IMR-90 (cell line): ENCODE results near the gene KCNH5. TPM values are rescaled to one million over a fixed set of nuclear protein-coding genes. Genes with fewer than 3 reads are reported as not detected.
"Not testable (repeated sequence)": the region's sequence is repeated elsewhere in the genome, so short reads cannot be mapped to it uniquely, and the experiment has no call there.

ENCODE experiments used
- ATAC-seq: fragments of 200-7000 bp; cut with Tn5 transposase; 2 replicates; pipeline ENCODE4 v1.9.1; 2020; ENCODE audit warnings: low read depth, mild to moderate bottlenecking, moderate library complexity
- BruUV-seq: library from RNA; stranded (reverse); fragments of 400-500 nt; replicated peaks from 2 replicates; lab custom pipeline; 2021; lab: Mats Ljungman, UMichigan
- CTCF ChIA-PET: fragments of 300-600 bp; formaldehyde crosslinking; extraction: SDS; loops from one replicate; lab custom pipeline; 2021; ENCODE audit warnings: antibody characterized with exemption; lab: Yijun Ruan, JAX
- POLR2A ChIA-PET: fragments of 300-600 bp; sonication (Branson Sonifier 250); formaldehyde crosslinking; loops from one replicate; lab custom pipeline; 2022; ENCODE audit warnings: antibody characterized with exemption; ENCODE audit not compliant: unreplicated experiment; lab: Charles Lee
- DNase-seq: peaks from one replicate; pipeline ENCODE4 v3.0.0; 2013
- H2AFZ ChIP-seq: replicated peaks from 2 replicates; pipeline ENCODE3; 2013; ENCODE audit warnings: low read length, mild to moderate bottlenecking; ENCODE audit not compliant: poor library complexity
- H2AK5ac ChIP-seq: 2 replicates; pipeline ENCODE4 v1.6.1; 2013; ENCODE audit warnings: low read depth, low read length, inconsistent platforms
- H2AK9ac ChIP-seq: replicated peaks from 2 replicates; pipeline ENCODE3; 2013; ENCODE audit warnings: mild to moderate bottlenecking, low read depth, low read length, moderate library complexity; ENCODE audit not compliant: poor library complexity
- H2BK120ac ChIP-seq: 2 replicates; pipeline ENCODE4 v1.6.1; 2013; ENCODE audit warnings: low read depth, low read length, inconsistent platforms
- H2BK15ac ChIP-seq: 3 replicates; pipeline ENCODE4 v1.6.1; 2013; ENCODE audit warnings: low read depth, low read length, inconsistent platforms
- H2BK20ac ChIP-seq: 2 replicates; pipeline ENCODE4 v1.6.1; 2013; ENCODE audit warnings: low read depth, mild to moderate bottlenecking, inconsistent platforms, low read length, moderate library complexity
- H2BK5ac ChIP-seq: 2 replicates; pipeline ENCODE4 v1.6.1; 2013; ENCODE audit warnings: mild to moderate bottlenecking, low read depth, low read length, inconsistent platforms; ENCODE audit not compliant: poor library complexity, severe bottlenecking
- H3K14ac ChIP-seq: replicated peaks from 2 replicates; pipeline ENCODE4 v1.6.1; 2013; ENCODE audit warnings: low read depth, low read length, inconsistent platforms
- H3K18ac ChIP-seq: 2 replicates; pipeline ENCODE4 v1.6.1; 2013; ENCODE audit warnings: low read depth, low read length, control low read depth
- H3K23ac ChIP-seq: 2 replicates; pipeline ENCODE4 v1.6.1; 2013; ENCODE audit warnings: low read depth, low read length, inconsistent platforms
- H3K27ac ChIP-seq: 2 replicates; pipeline ENCODE4 v1.5.1; 2013; ENCODE audit warnings: mild to moderate bottlenecking, control low read depth, low read length; ENCODE audit not compliant: insufficient read depth
- H3K27me3 ChIP-seq: 2 replicates; pipeline ENCODE4 v1.6.1; 2013; ENCODE audit warnings: low read length; ENCODE audit not compliant: control insufficient read depth, insufficient read depth
- H3K36me3 ChIP-seq: 2 replicates; pipeline ENCODE4 v1.6.1; 2013; ENCODE audit warnings: low read length, mixed read lengths; ENCODE audit not compliant: control insufficient read depth, insufficient read depth
- H3K4ac ChIP-seq: 2 replicates; pipeline ENCODE4 v1.6.1; 2013; ENCODE audit warnings: low read depth, low read length, inconsistent platforms
- H3K4me1 ChIP-seq: 2 replicates; pipeline ENCODE4 v1.6.1; 2013; ENCODE audit warnings: low read length, mixed read lengths; ENCODE audit not compliant: control insufficient read depth, insufficient read depth
- H3K4me2 ChIP-seq: 2 replicates; pipeline ENCODE4 v1.6.1; 2013; ENCODE audit warnings: low read depth, mild to moderate bottlenecking, control low read depth, low read length, moderate library complexity
- H3K4me3 ChIP-seq: 2 replicates; pipeline ENCODE4 v1.5.1; 2013; ENCODE audit warnings: low read depth, mild to moderate bottlenecking, control low read depth, low read length, moderate library complexity; ENCODE audit not compliant: insufficient read depth
- H3K56ac ChIP-seq: 2 replicates; pipeline ENCODE4 v1.6.1; 2013; ENCODE audit warnings: low read length, inconsistent platforms; ENCODE audit not compliant: insufficient read depth; ENCODE audit errors: extremely low read depth
- H3K79me1 ChIP-seq, 2 experiments: 2 replicates each; pipeline ENCODE4 v1.6.1; 2013; ENCODE audit warnings: low read length in 2 of 2, inconsistent platforms in 1 of 2, low read depth in 1 of 2
- H3K9ac ChIP-seq: 2 replicates; pipeline ENCODE4 v1.6.1; 2013; ENCODE audit warnings: low read depth, low read length, control low read depth
- H3K9me1 ChIP-seq: 2 replicates; pipeline ENCODE4 v1.6.1; 2013; ENCODE audit warnings: low read length, inconsistent platforms; ENCODE audit not compliant: insufficient read depth
- H3K9me3 ChIP-seq: 2 replicates; pipeline ENCODE4 v1.6.1; 2013; ENCODE audit warnings: low read length; ENCODE audit not compliant: control insufficient read depth, insufficient read depth
- H4K20me1 ChIP-seq: 2 replicates; pipeline ENCODE4 v1.6.1; 2013; ENCODE audit warnings: low read length, inconsistent platforms; ENCODE audit not compliant: insufficient read depth
- H4K5ac ChIP-seq: 2 replicates; pipeline ENCODE4 v1.6.1; 2013; ENCODE audit warnings: mild to moderate bottlenecking, low read depth, low read length, control low read depth
- H4K8ac ChIP-seq, 2 experiments: 2 replicates each; pipeline ENCODE4 v1.6.1; 2013; ENCODE audit warnings: low read depth in 2 of 2, low read length in 2 of 2, control low read depth in 1 of 2, inconsistent platforms in 1 of 2
- H4K91ac ChIP-seq: 2 replicates; pipeline ENCODE4 v1.6.1; 2013; ENCODE audit warnings: low read depth, low read length, inconsistent platforms; ENCODE audit not compliant: insufficient read depth
- MAZ ChIP-seq: IDR thresholded peaks from 2 replicates; pipeline ENCODE4 v1.6.1; 2012; ENCODE audit warnings: low read depth, mild to moderate bottlenecking, low read length, improper control_type of control experiment, moderate library complexity, borderline replicate concordance
- MXI1 ChIP-seq: IDR thresholded peaks from 2 replicates; pipeline ENCODE4 v1.6.1; 2012; ENCODE audit warnings: low read depth, mild to moderate bottlenecking, low read length, moderate library complexity, borderline replicate concordance
- RAD21 ChIP-seq: IDR thresholded peaks from 2 replicates; pipeline ENCODE4 v1.6.1; 2012; ENCODE audit warnings: low read length, improper control_type of control experiment
- RCOR1 ChIP-seq: IDR thresholded peaks from 2 replicates; pipeline ENCODE4 v1.6.1; 2012; ENCODE audit warnings: mild to moderate bottlenecking, low read length, improper control_type of control experiment; ENCODE audit not compliant: insufficient replicate concordance
- SMC3 ChIP-seq: fragments of 150-350 bp; IDR thresholded peaks from 2 replicates; pipeline ENCODE4 v1.6.1; 2016; ENCODE audit warnings: low read depth, mild to moderate bottlenecking, antibody characterized with exemption, low read length, moderate library complexity
- WGBS, 2 experiments: methylation state at CpG; one replicate each; pipeline versions ENCODE4 v1.1.5 to v1.1.7; 2013; ENCODE audit warnings: missing lambda C conversion rate in 2 of 2; ENCODE audit not compliant: insufficient read length in 1 of 2; ENCODE audit errors: extremely low coverage in 2 of 2; 5-methylcytosine and 5-hydroxymethylcytosine counted together
- dilution Hi-C: fragments of 300-500 bp; cut with HindIII; formaldehyde crosslinking; loops from one replicate; pipeline ENCODE4 v1.14.3; 2018; ENCODE audit warnings: low sequenced_read_pairs; ENCODE audit not compliant: unreplicated experiment
- in situ Hi-C: fragments of 300-500 bp; cut with MboI; formaldehyde crosslinking; loops from 3 replicates; pipeline ENCODE4 v1.14.3; 2019; ENCODE audit warnings: low sequenced_read_pairs, inconsistent platforms, mixed read lengths
- intact Hi-C: fragments of 100-400 bp; cut with micrococcal nuclease; formaldehyde crosslinking; loops from 2 replicates; pipeline ENCODE4 v1.10.0; 2022
- polyA plus RNA-seq, 3 experiments: library from polyadenylated mRNA; depleted of rRNA; stranded (reverse); fragments of >200 nt; gene quantifications; 2 replicates each; pipeline ENCODE4 v1.2.3, GENCODE V29; 2012; ENCODE audit warnings: low replicate concordance in 1 of 3
- total RNA-seq: library from RNA; depleted of rRNA; stranded (reverse); fragments of >200 nt; gene quantifications from 2 replicates; pipeline ENCODE4 v1.2.3, GENCODE V29; 2012
- TF ChIP-seq, protein P1 (sequence below): conservative IDR thresholded peaks from 2 replicates; pipeline ENCODE4 v1.5.1; 2012; ENCODE audit warnings: mild to moderate bottlenecking, low read depth, low read length, improper control_type of control experiment
- TF ChIP-seq, protein P2 (sequence below): fragments of 150-350 bp; IDR thresholded peaks from 2 replicates; pipeline ENCODE4 v1.6.1; 2017; ENCODE audit warnings: mild to moderate bottlenecking, antibody characterized with exemption, low read length, low read depth

KCNH5 gene
- total and polyA plus RNA-seq, 2 of the 4 experiments (the other 2 are of a cell fraction), result under 0.01 to 0.03 TPM

DNA sequence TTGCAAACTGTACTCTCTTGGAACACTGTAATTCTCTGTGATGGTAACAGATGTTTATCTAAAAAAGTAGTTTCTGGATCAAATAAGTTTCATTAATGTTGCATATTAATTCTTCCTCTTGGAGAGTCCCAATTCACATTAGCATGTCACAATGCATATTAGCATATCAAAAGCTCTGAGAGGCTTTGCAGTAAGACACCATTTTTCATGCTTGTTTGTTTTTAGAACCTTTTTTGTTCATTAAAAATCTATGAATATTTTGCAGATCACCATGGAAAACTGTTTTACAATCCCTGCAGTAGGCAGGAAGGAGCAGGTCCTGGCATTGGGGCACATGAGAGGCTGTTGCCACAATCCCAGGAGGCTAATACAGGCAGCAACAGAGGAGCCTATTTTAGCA, 180.7 kb downstream of the KCNH5 start:
- no peak overlapping the region for H3K14ac ChIP-seq
- H3K23ac ChIP-seq, result no peak overlapping the region
- no peak for TF ChIP-seq MAZ
- no peak for TF ChIP-seq SMC3
- TF ChIP-seq, protein P1, sequence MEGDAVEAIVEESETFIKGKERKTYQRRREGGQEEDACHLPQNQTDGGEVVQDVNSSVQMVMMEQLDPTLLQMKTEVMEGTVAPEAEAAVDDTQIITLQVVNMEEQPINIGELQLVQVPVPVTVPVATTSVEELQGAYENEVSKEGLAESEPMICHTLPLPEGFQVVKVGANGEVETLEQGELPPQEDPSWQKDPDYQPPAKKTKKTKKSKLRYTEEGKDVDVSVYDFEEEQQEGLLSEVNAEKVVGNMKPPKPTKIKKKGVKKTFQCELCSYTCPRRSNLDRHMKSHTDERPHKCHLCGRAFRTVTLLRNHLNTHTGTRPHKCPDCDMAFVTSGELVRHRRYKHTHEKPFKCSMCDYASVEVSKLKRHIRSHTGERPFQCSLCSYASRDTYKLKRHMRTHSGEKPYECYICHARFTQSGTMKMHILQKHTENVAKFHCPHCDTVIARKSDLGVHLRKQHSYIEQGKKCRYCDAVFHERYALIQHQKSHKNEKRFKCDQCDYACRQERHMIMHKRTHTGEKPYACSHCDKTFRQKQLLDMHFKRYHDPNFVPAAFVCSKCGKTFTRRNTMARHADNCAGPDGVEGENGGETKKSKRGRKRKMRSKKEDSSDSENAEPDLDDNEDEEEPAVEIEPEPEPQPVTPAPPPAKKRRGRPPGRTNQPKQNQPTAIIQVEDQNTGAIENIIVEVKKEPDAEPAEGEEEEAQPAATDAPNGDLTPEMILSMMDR, result no peak
- TF ChIP-seq RAD21, result no peak
- TF ChIP-seq RCOR1, result no peak
- TF ChIP-seq MXI1, result no peak
- TF ChIP-seq, protein P2, sequence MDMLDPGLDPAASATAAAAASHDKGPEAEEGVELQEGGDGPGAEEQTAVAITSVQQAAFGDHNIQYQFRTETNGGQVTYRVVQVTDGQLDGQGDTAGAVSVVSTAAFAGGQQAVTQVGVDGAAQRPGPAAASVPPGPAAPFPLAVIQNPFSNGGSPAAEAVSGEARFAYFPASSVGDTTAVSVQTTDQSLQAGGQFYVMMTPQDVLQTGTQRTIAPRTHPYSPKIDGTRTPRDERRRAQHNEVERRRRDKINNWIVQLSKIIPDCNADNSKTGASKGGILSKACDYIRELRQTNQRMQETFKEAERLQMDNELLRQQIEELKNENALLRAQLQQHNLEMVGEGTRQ, result no peak
- ChIA-PET CTCF (no interaction called here), POLR2A (no interaction called here)
- H3K36me3 ChIP-seq, result no peaks in the 10 kb centered on the region
- no peaks in the 10 kb centered on the region for H3K4me1 ChIP-seq
- no peak overlapping the region for H2AK5ac ChIP-seq
- H4K8ac ChIP-seq, result no peak overlapping the region
- no peak overlapping the region for H3K18ac ChIP-seq
- intact Hi-C loops, result no loop called here
- H2BK5ac ChIP-seq, result no peak overlapping the region
- H3K9ac ChIP-seq, result no peak overlapping the region
- no peaks in the 10 kb centered on the region for H3K9me3 ChIP-seq
- no peak overlapping the region for H2BK120ac ChIP-seq
- H3K9me1 ChIP-seq, result no peaks in the 10 kb centered on the region
- no peak overlapping the region for H4K5ac ChIP-seq
- no peak overlapping the region for H3K4me2 ChIP-seq
- no peak overlapping the region for H2BK20ac ChIP-seq
- H4K91ac ChIP-seq, result no peak overlapping the region
- no peak overlapping the region for H2BK15ac ChIP-seq
- in situ Hi-C loops, result no loop called here
- no peak overlapping the region for H3K27ac ChIP-seq
- no peak overlapping the region for H2AK9ac ChIP-seq
- ATAC-seq, result no peak
- no peak overlapping the region for H3K56ac ChIP-seq
- BruUV-seq, result no TSS peak
- no peak overlapping the region for H2AFZ ChIP-seq
- no peaks in the 10 kb centered on the region for H3K27me3 ChIP-seq
- no peak for DNase-seq
- H3K79me1 ChIP-seq, result no peaks in the 10 kb centered on the region
- dilution Hi-C loops, result no loop called here
- no peak overlapping the region for H3K4me3 ChIP-seq
- H4K20me1 ChIP-seq, result no peaks in the 10 kb centered on the region
- H3K4ac ChIP-seq, result no peak overlapping the region

DNA sequence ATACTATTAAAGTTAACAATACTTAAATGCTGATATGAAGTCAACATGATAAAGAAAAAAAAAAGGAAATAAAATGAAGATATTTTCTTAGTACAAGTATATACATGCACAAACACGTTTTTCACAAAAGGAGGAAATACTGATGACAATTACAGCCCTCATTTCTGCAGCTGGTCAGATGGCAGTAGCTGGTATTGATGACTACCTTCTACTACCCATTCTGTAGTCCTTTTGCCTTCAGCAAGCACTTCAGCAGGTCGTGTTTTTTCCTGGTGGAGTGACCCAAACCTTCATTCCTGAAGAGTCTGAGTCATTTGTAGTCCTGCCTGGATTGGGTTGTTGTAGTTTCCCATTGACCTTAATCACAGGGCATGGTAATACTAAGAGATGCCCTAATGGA, 187.2 kb downstream of the KCNH5 start:
- H3K4me1 ChIP-seq, H3K4ac ChIP-seq, H2BK20ac ChIP-seq, intact Hi-C loops, H2AK9ac ChIP-seq, H3K79me1 ChIP-seq, dilution Hi-C loops, H3K18ac ChIP-seq, BruUV-seq, H4K5ac ChIP-seq, ATAC-seq, H2AK5ac ChIP-seq, H3K23ac ChIP-seq, H3K14ac ChIP-seq, H3K9ac ChIP-seq, H3K56ac ChIP-seq, POLR2A ChIA-PET, H4K91ac ChIP-seq, H2BK15ac ChIP-seq, H3K36me3 ChIP-seq, H3K4me2 ChIP-seq, in situ Hi-C loops, H4K20me1 ChIP-seq, H4K8ac ChIP-seq, H3K27me3 ChIP-seq, H3K9me3 ChIP-seq, H2BK120ac ChIP-seq, H3K9me1 ChIP-seq, H3K27ac ChIP-seq, H2BK5ac ChIP-seq, DNase-seq, CTCF ChIA-PET, H2AFZ ChIP-seq, H3K4me3 ChIP-seq: not testable (repeated sequence)
- WGBS, 2 experiments, result no CpG with 5 or more reads among the region's 2 CpGs
